HG03045 (cell line): ENCODE measurements around the gene RAB39A.
A peak's percentile ranks its signal among the peaks of the same experiment; 100 is the strongest.
"Not testable (repeated sequence)": the region's sequence is repeated elsewhere in the genome, so short reads cannot be mapped to it uniquely, and the experiment has no call there.

ENCODE experiments used
- ATAC-seq: cut with Tn5 transposase; IDR thresholded peaks from one replicate; pipeline ENCODE4 v1.9.1; 2021; ENCODE audit warnings: mild to moderate bottlenecking, moderate library complexity; ENCODE audit not compliant: unreplicated experiment

Gene RAB39A, protein sequence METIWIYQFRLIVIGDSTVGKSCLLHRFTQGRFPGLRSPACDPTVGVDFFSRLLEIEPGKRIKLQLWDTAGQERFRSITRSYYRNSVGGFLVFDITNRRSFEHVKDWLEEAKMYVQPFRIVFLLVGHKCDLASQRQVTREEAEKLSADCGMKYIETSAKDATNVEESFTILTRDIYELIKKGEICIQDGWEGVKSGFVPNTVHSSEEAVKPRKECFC

GRCh38 chr11:107928046-107928766, at the start of gene RAB39A:
Gene RAB39A, plus strand, starts transcription at chr11:107928448. Its CDS starts 121 bp downstream, at chr11:107928569.
- peak; percentile 97 for ATAC-seq

DNA sequence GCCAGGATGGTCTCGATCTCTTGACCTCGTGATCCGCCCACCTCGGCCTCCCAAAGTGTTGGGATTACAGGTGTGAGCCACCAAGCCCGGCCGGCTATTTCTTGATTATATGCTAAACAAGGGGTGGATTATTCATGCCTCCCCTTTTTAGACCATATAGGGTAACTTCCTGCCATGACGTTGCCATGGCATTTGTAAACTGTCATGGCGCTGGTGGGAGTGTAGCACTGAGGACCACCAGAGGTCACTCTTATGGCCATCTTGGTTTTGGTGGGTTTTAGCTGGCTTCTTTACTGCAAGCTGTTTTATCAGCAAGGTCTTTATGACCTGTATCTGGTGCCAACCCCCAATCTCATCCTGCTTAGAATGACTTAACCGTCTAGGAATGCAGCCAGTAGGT, 46.8 kb upstream of the RAB39A start:
- not testable (repeated sequence) for ATAC-seq

- no peak for ATAC-seq
Observed at GRCh38 chr11:107882095-107882820, 46.0 kb upstream of the RAB39A start.

GRCh38 chr11:107898270-107898669, 30.0 kb upstream of the RAB39A start:
- ATAC-seq: peak; percentile 49

DNA sequence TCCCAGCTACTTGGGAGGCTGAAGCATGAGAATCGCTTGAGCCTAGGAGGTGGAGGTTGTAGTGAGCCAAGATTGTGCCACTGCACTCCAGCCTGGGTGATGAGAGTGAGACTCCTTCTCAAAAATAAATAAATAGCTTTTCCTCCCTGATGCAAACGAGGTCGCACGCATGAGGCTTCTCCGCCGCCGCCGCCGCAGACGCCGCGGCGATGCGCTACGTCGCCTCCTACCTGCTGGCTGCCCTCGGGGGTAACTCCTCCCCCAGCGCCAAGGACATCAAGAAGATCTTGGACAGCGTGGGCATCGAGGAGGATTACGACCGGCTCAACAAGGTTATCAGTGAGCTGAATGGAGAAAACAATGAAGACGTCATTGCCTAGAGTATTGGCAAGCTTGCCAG, 20.0 kb upstream of the RAB39A start:
- ATAC-seq: no peak

DNA sequence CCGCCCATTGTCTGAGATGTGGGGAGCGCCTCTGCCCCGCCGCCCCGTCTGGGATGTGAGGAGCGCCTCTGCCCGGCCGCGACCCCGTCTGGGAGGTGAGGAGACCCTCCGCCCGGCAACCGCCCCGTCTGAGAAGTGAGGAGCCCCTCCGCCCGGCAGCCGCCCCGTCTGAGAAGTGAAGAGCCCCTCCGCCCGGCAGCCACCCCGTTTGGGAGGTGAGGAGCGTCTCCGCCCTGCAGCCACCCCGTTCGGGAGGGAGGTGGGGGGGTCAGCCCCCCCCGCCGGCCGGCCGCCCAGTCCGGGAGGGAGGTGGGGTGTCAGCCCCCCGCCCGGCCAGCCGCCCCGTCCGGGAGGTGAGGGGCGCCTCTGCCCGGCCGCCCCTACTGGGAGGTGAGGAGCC, 15.8 kb upstream of the RAB39A start:
- not testable (repeated sequence) for ATAC-seq

DNA sequence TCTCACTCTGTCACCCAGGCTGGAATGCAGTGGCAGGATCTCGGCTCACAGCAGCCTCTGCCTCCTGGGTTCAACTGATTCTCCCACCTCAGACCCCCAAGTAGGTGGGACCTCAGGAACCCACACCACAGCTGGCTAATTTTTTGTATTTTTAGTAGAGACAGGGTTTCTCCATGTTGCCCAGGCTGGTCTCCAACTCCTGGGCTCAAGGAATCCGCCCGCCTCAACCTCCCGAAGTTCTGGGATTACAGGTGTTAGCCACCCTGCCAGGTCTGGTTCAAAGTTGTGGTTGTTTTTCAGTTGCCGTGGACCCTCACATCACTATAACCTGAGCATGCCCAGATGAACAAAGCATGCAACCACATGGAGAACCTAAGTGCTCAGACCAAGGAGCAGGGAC, 13.0 kb upstream of the RAB39A start:
- no peak for ATAC-seq

DNA sequence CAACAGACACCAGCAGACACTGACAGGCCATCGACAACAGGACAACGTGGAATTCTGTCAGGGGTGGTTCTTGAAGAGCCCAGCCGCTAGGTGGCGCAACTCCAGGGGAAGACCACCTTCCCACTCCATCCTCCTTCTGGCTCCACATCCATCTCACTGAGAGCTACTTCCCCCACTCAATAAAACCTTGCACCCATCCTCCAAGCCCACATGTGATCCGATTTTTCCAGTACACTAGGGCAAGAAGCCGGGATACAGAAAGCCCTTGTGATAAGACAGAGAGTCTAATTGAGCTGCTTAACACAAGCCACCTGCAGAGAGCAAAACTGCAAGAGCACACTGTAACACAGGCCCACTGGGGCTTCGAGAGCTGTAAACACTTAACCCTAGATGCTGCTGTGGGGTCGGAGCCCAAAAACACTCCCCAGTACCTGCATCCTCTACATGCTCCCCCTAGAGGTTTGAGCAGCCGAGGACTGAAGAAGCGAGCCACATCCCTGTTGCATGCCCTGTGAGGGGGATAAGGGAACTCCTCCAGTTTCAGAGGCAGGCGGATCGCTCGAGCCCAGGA, 11.5 kb upstream of the RAB39A start:
- no peak for ATAC-seq

GRCh38 chr11:107921997-107922396, 6.3 kb upstream of the RAB39A start:
- no peak for ATAC-seq

DNA sequence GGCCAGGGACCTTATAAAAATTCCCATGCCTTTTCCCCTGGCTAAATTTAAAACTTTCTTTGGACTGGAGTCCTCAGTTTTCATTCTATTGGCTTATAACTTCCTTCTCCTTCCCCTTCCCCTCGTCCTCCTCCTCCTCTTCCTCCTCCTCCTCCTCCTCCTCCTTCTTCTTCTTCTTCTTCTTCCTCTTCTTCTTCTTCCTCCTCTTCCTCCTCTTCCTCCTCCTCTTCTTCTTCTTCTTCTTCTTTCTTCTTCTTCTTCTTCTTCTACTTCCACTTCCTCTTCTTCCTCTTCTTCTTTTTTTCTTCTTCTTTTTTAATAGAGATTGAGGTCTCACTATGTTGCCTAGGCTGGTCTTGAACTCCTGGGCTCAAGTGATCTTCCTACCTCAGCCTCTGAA, 4.7 kb upstream of the RAB39A start:
- not testable (repeated sequence) for ATAC-seq

- no peak for ATAC-seq
Observed at GRCh38 chr11:107924306-107924705, 3.9 kb upstream of the RAB39A start.

DNA sequence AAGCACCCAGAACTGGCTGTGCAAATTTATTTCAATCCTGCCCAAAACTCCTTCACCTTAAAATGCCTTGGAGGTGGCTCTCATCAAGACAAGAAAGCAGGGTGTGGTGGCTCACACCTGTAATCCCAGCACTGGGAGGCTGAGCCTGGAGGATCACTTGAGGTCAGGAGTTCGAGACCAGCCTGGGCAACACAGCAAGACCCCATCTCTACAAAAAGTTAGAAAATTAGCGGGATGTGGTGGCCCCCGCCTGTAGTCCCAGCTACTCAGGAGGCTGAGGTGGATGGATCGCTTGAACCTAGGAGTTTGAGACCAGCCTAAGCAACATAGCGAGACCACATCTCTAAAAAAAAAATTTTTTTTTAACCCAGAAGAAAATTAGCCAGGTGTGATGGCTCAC, 689 bp upstream of the RAB39A start:
- no peak for ATAC-seq

- peak; percentile 17 for ATAC-seq
Observed at GRCh38 chr11:107928767-107929507, 689 bp downstream of the RAB39A start.

- ATAC-seq: no peak
Observed at GRCh38 chr11:107929611-107930200, 1.5 kb downstream of the RAB39A start.

DNA sequence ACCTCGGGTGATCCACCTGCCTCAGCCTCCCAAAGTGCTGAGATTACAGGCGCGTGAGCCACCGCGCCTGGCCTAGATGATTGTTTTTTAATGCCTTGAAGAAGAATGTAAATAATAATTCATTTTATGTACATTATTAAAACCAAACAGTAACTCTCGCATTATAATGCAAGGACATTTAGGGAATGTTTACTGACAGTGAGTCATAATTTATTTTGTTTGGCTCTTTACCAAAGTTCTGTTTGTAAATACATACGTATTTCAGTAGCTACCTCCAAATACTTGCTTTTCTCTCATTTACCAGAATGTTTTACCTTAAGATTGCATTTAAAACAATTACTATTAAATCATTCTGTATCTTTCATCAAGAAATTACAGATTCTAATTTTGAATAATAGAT, 3.0 kb downstream of the RAB39A start:
- ATAC-seq: no peak

GRCh38 chr11:107947904-107948303, 19.7 kb downstream of the RAB39A start:
- ATAC-seq: no peak

DNA sequence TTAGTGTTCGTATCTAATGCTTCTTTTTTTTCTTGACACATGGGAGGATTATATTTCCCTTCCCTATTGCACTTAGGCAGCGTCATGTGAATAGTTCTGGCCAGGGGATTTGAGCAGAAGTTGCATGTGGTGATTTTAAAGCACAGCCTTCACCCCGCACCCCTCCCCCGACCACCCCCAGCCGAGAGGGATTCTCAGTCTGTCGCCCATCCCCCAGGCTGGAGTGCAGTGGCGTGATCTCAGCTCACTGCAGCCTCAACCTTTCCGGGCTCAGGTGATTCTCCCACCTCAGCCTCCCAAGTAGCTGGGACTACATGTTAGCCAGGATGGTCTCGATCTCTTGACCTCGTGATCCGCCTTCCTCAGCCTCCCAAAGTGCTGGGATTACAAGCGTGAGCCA, 20.1 kb downstream of the RAB39A start:
- not testable (repeated sequence) for ATAC-seq

DNA sequence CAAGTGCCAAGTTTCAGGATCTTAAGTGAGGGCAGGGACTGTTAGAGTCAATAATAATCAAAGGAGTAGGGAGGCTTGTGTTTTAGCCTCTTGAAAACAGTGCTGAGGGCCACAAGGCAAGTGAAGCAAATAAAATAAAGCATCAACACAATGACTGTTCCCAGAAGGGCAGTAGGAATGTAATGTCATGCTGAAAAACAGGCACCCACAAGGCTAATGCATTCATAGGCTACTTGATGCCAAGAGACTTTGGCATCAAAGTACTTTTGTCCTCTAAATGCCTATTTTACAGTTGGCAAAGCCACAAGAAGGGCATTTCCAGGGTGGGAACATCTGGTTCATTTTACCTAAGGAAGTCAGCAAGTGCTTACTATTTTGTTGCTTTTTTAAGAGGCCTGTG, 22.9 kb downstream of the RAB39A start:
- no peak for ATAC-seq

- ATAC-seq: no peak
Observed at GRCh38 chr11:107953446-107953845, 25.2 kb downstream of the RAB39A start.

- ATAC-seq: no peak
Observed at GRCh38 chr11:107956543-107956942, 28.3 kb downstream of the RAB39A start.
